Peyer's patch (tissue), 4 donors: Measurements from ENCODE around the gene IFT88.

Source experiments
- POLR2A ChIP-seq, 2 donors: fragments of 450-650 bp; IDR thresholded peaks; one replicate each; pipeline ENCODE4 v1.5.1; 2017; ENCODE audit warnings: antibody characterized with exemption in 2 of 2, mild to moderate bottlenecking in 2 of 2, moderate library complexity in 2 of 2
- TF ChIP-seq, protein P1 (sequence below), 6 experiments: fragments of 450-650 bp in 4 of 6; fragments of 200-600 bp in 2 of 6; sonication (generic) in 1 of 6; IDR thresholded peaks; one replicate each; pipeline ENCODE4 v1.5.1; 2017 to 2019; ENCODE audit warnings: antibody characterized with exemption in 6 of 6, mild to moderate bottlenecking in 3 of 6, moderate library complexity in 1 of 6

DNA sequence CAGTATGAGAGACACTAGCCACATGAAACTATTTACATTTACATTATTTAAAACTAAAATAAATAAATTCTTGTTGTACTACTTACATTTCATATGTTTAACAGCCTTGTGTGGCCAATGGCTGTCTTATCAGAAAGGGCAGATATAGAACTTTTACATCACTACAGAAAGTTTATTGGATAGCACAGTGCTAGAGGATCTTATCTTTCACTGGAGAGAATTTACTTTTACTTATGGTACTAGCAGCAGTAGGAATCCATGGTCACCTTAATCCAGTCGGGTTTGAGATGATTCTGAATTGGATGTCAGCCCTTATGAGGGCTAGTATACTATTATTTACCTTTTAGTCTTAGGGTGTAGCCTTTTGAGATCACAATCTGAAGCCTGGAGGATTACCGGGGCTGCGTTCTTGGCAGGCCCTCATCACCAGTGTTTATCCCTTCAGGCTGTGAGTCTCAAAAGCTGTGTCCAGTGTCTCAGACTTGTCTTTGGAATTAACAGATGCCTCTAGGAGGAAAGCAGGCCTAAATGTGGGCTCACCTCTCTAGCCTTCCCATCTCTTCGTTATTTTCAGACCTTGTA lies 21.7 kb downstream of the IFT88 start:
- TF ChIP-seq, protein P1, sequence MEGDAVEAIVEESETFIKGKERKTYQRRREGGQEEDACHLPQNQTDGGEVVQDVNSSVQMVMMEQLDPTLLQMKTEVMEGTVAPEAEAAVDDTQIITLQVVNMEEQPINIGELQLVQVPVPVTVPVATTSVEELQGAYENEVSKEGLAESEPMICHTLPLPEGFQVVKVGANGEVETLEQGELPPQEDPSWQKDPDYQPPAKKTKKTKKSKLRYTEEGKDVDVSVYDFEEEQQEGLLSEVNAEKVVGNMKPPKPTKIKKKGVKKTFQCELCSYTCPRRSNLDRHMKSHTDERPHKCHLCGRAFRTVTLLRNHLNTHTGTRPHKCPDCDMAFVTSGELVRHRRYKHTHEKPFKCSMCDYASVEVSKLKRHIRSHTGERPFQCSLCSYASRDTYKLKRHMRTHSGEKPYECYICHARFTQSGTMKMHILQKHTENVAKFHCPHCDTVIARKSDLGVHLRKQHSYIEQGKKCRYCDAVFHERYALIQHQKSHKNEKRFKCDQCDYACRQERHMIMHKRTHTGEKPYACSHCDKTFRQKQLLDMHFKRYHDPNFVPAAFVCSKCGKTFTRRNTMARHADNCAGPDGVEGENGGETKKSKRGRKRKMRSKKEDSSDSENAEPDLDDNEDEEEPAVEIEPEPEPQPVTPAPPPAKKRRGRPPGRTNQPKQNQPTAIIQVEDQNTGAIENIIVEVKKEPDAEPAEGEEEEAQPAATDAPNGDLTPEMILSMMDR (IDR thresholded peaks at IDR 0.05) = no peak
- no peak for TF ChIP-seq POLR2A (IDR thresholded peaks at IDR 0.05)
